OCI-LY7 (cell line): Measurements from ENCODE around the gene ANTXR1. TPM values are rescaled to one million over a fixed set of nuclear protein-coding genes. Genes with fewer than 3 reads are reported as not detected.

ENCODE experiments used
- BruUV-seq: library from RNA; stranded (reverse); fragments of 400-500 nt; replicated peaks from 2 replicates; lab custom pipeline; 2021; lab: Mats Ljungman, UMichigan
- CTCF ChIA-PET: fragments of 300-600 bp; sonication (Branson Sonifier 250); formaldehyde crosslinking; loops from one replicate; lab custom pipeline; 2022; ENCODE audit warnings: antibody characterized with exemption; ENCODE audit not compliant: unreplicated experiment; lab: Charles Lee
- POLR2A ChIA-PET: fragments of 300-600 bp; sonication (Branson Sonifier 250); formaldehyde crosslinking; loops from one replicate; lab custom pipeline; 2022; ENCODE audit warnings: antibody characterized with exemption; lab: Charles Lee
- DNase-seq: peaks from one replicate; pipeline ENCODE4 v3.0.0-alpha.2; 2015; ENCODE audit warnings: low spot score
- H2AFZ ChIP-seq: fragments of 200-600 bp; sonication (generic), shearing (Covaris generic); 2 replicates; pipeline ENCODE4 v1.6.1; 2014; ENCODE audit warnings: mild to moderate bottlenecking, antibody characterized with exemption, low read length, moderate library complexity
- H3K27ac ChIP-seq: fragments of 200-600 bp; sonication (generic); 2 replicates; pipeline ENCODE4 v1.5.1; 2014; ENCODE audit warnings: mixed run types, low read depth, mild to moderate bottlenecking, moderate library complexity, low read length, inconsistent platforms; ENCODE audit not compliant: poor library complexity, severe bottlenecking
- H3K36me3 ChIP-seq: fragments of 200-600 bp; sonication (generic); 2 replicates; pipeline ENCODE4 v1.6.1; 2014; ENCODE audit warnings: mild to moderate bottlenecking, antibody characterized with exemption, low read length, moderate library complexity, mixed read lengths; ENCODE audit not compliant: insufficient read depth
- H3K4me1 ChIP-seq: fragments of 200-600 bp; sonication (generic); 2 replicates; pipeline ENCODE4 v1.5.1; 2014; ENCODE audit warnings: mild to moderate bottlenecking, low read length; ENCODE audit not compliant: insufficient read depth, poor library complexity, severe bottlenecking
- H3K4me2 ChIP-seq: fragments of 200-600 bp; sonication (generic); 2 replicates; pipeline ENCODE4 v1.6.1; 2014; ENCODE audit warnings: mild to moderate bottlenecking, low read length
- H3K4me3 ChIP-seq: fragments of 200-600 bp; sonication (generic); 2 replicates; pipeline ENCODE4 v1.5.1; 2014; ENCODE audit warnings: mild to moderate bottlenecking, low read depth, low read length; ENCODE audit not compliant: poor library complexity, severe bottlenecking
- H3K79me2 ChIP-seq: fragments of 200-600 bp; sonication (generic); 2 replicates; pipeline ENCODE4 v1.6.1; 2016; ENCODE audit warnings: low read depth, mild to moderate bottlenecking, low read length, moderate library complexity, mixed read lengths; ENCODE audit not compliant: insufficient read depth
- H3K9me2 ChIP-seq: fragments of 200-600 bp; sonication (generic); 2 replicates; pipeline ENCODE4 v1.6.1; 2016; ENCODE audit warnings: mild to moderate bottlenecking, low read length, mixed read lengths; ENCODE audit not compliant: insufficient read depth
- H3K9me3 ChIP-seq: fragments of 200-600 bp; sonication (generic); 2 replicates; pipeline ENCODE4 v1.6.1; 2014; ENCODE audit warnings: mild to moderate bottlenecking, mixed run types, low read length, mixed read lengths
- H4K20me1 ChIP-seq: fragments of 200-600 bp; sonication (generic); 2 replicates; pipeline ENCODE4 v1.6.1; 2014; ENCODE audit warnings: mild to moderate bottlenecking, antibody characterized with exemption, low read length, moderate library complexity, mixed read lengths; ENCODE audit not compliant: insufficient read depth
- CTCF ChIP-seq: fragments of 200-600 bp; sonication (generic); conservative IDR thresholded peaks from 2 replicates; pipeline ENCODE4 v1.5.1; 2014; ENCODE audit warnings: mild to moderate bottlenecking, antibody characterized with exemption, low read length, moderate library complexity, mixed read lengths
- EZH2phosphoT487 ChIP-seq: fragments of 200-600 bp; sonication (generic); IDR thresholded peaks from 2 replicates; pipeline ENCODE4 v1.6.1; 2018; ENCODE audit warnings: low read depth, borderline replicate concordance, mild to moderate bottlenecking, mixed run types, antibody characterized with exemption, low read length, moderate library complexity, mixed read lengths
- intact Hi-C: fragments of 100-400 bp; cut with micrococcal nuclease; formaldehyde crosslinking; loops from one replicate; pipeline ENCODE4 v1.10.0; 2022; ENCODE audit not compliant: unreplicated experiment
- total RNA-seq, 2 experiments: library from RNA; depleted of rRNA in 1 of 2; stranded (reverse); fragments of >200 nt in 1 of 2; shearing (Covaris generic) in 1 of 2; gene quantifications; 2 replicates each; pipeline ENCODE4 v1.2.3, GENCODE V29; 2014 to 2022

ANTXR1 gene
- total RNA-seq, 2 experiments from 2014 or later, result not detected

GRCh38 chr2:69178756-69179155 is 165.8 kb downstream of the ANTXR1 start:
- ChIA-PET CTCF (no interaction called here), POLR2A (interaction anchor here (0.9 kb wide), 1 partner anchor 15 kb away, joined by 4 read pairs; no protein-coding TSS in a partner anchor)
- Histone ChIP-seq H3K4me2 (no peak overlapping the region), H3K36me3 (no peaks in the 10 kb centered on the region), H3K79me2 (no peaks in the 10 kb centered on the region), H3K27ac (no peak overlapping the region), H3K9me3 (no peaks in the 10 kb centered on the region), H3K9me2 (no peaks in the 10 kb centered on the region), H4K20me1 (no peaks in the 10 kb centered on the region), H3K4me3 (no peak overlapping the region), H2AFZ (no peak overlapping the region), H3K4me1 (no peaks in the 10 kb centered on the region)
- intact Hi-C loops, result no loop called here
- TF ChIP-seq CTCF, result no peak
- TF ChIP-seq EZH2phosphoT487, result no peak
- no TSS peak for BruUV-seq
- no peak for DNase-seq

- Histone ChIP-seq H4K20me1 (no peaks in the 10 kb centered on the region), H3K9me3 (no peaks in the 10 kb centered on the region), H3K9me2 (no peaks in the 10 kb centered on the region), H2AFZ (no peak overlapping the region), H3K79me2 (no peaks in the 10 kb centered on the region), H3K4me3 (no peak overlapping the region), H3K4me2 (no peak overlapping the region), H3K27ac (no peak overlapping the region), H3K36me3 (no peaks in the 10 kb centered on the region), H3K4me1 (no peaks in the 10 kb centered on the region)
- intact Hi-C loops, result no loop called here
- TF ChIP-seq CTCF (no peak), EZH2phosphoT487 (no peak)
- ChIA-PET POLR2A (no interaction called here), CTCF (no interaction called here)
- BruUV-seq, result no TSS peak
- DNase-seq, result no peak
These were observed 167.2 kb downstream of the ANTXR1 start for GRCh38 chr2:69180227-69180626.

GRCh38 chr2:69180974-69181373 is 168.0 kb downstream of the ANTXR1 start:
- no peak for DNase-seq
- Histone ChIP-seq H3K4me2 (no peak overlapping the region), H3K9me2 (no peaks in the 10 kb centered on the region), H3K27ac (no peak overlapping the region), H3K36me3 (no peaks in the 10 kb centered on the region), H3K9me3 (no peaks in the 10 kb centered on the region), H4K20me1 (no peaks in the 10 kb centered on the region), H3K79me2 (no peaks in the 10 kb centered on the region), H3K4me1 (no peaks in the 10 kb centered on the region), H2AFZ (no peak overlapping the region), H3K4me3 (no peak overlapping the region)
- no peak for TF ChIP-seq CTCF
- TF ChIP-seq EZH2phosphoT487, result no peak
- ChIA-PET CTCF (no interaction called here), POLR2A (no interaction called here)
- BruUV-seq, result no TSS peak
- intact Hi-C loops, result no loop called here
